ENCODE measurements around the gene UBXN10.
A peak's percentile ranks its signal among the peaks of the same experiment; 100 is the strongest.

- peak; percentile 39 to 83 (median 57) for TF ChIP-seq CTCF (IDR thresholded peaks at IDR 0.05)
- no peak for TF ChIP-seq POLR2A (IDR thresholded peaks at IDR 0.05)
Observed at GRCh38 chr1:20212685-20213331, 26.9 kb downstream of the UBXN10 start.
